ENCODE results near the gene OTOR. TPM values are rescaled to one million over a fixed set of nuclear protein-coding genes. Genes with fewer than 3 reads are reported as not detected.
A peak's percentile ranks its signal among the peaks of the same experiment; 100 is the strongest.

OTOR gene, protein sequence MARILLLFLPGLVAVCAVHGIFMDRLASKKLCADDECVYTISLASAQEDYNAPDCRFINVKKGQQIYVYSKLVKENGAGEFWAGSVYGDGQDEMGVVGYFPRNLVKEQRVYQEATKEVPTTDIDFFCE
- total RNA-seq: not detected
- long read RNA-seq: 0 reads

DNA sequence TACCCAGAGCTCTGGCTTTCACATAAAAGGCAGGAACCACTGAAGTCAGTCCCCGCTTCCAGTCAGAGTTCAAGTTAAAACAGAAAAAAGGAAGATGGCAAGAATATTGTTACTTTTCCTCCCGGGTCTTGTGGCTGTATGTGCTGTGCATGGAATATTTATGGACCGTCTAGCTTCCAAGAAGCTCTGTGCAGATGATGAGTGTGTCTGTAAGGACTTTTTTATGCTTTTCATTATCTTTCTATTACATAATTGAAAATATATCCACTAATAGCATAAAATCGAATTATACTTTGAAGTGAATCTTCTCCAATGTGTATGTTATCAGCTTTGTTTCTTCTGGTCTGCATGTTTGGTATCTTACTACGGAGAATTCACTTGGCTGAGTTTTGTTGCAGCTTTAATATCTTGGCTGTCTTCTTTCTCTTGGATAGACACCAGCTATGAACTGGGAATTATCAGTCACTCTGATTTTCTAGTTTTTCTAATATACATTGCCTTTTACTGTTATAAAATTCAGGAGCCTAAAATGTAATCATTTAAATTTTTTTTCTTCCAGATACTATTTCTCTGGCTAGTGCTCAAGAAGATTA lies at the start of gene OTOR:
Gene OTOR, plus strand, starts transcription at position 51 of the 593 bp plus-strand sequence. Its CDS starts 44 bp downstream, at position 95.
- DNase-seq (no peak), ATAC-seq (ENCODE audit: poor library complexity) (no peak)
- intact Hi-C loops (cut with DNase I): no loop called here

DNA sequence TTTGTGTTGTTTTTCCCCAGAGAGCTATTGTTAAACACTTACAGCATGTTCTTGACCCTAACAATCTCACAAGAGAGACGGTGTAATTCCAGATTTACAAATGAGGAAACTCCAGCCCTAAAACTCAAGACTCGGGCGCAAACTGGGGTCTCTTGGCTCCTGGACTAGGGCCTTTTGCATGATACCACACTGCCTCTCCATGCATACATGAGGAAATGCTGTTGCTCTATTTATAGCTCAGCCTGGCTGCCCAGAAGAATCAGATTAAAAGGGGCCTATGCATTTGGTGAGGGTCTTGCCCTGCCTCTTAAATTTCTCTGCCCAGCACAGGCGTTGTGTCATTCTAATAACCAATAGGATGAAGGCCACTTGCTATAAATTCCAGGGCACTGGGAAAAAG lies 48.9 kb upstream of the OTOR start:
- DNase-seq (no peak), ATAC-seq (ENCODE audit: poor library complexity) (no peak)
- intact Hi-C loops (cut with DNase I): no loop called here

DNA sequence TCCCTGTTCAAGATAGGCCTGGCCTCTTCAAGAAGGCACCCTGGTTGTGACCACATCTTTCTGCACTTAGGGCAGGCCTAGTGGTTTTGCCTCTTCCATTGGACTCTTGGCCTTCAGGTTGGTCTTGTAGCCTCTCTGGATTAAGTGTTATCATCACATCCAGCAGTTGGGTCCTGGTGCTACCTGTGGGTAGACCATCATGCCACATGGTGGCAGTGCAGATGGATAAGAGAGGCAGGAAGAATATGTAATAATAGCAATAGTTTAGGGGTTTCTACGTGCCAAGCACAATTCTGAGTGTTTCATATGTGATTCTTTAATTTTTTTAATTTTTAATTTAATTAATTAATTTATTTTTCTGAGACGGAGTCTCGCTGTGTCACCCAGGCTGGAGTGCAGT lies 46.9 kb upstream of the OTOR start:
- intact Hi-C loops (cut with DNase I): no loop called here
- ATAC-seq (ENCODE audit: poor library complexity) (peak; percentile 48), DNase-seq (no peak)

DNA sequence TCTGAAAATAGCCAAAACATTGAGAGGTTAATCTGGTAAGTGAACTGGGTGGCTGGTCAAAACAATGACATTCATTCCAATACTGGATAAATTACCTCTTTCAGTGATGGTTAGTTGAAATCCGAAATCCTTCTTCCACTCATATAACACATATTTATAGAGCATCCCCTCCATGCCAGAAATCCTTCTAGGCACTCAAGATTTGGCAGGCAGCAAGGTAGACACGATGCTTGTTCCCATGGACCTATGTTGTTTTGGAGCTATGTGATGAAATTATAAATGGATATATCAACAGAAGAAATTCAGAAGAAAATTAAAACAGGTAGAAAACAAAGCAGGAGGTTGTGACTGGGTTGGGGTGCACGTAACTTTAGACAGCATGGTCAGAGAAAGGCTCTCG lies 44.6 kb upstream of the OTOR start:
- ATAC-seq (ENCODE audit: poor library complexity) (peak; percentile 83), DNase-seq (no peak)
- intact Hi-C loops (cut with DNase I): no loop called here

DNA sequence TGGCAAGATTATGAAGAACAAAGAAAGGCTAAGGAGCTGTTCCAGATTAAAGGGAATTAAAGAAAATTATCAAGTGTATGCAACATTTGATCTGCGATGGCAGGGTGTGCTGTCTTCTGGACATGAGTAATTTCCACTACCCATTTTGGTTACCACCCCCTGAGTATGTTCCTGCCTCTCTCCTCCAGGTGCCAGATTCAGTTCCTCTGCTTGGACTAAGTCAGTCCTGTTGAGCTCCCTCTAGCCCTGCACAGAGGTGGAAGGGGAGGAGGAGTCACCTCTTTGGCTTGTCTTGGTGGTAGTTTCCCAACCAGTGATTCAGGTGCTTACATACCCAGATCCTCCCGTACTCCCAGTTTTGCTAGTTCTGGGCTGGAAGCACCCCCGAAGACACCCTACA lies 40.5 kb upstream of the OTOR start:
- ATAC-seq (ENCODE audit: poor library complexity): no peak
- intact Hi-C loops (cut with DNase I): no loop called here
- no peak for DNase-seq

DNA sequence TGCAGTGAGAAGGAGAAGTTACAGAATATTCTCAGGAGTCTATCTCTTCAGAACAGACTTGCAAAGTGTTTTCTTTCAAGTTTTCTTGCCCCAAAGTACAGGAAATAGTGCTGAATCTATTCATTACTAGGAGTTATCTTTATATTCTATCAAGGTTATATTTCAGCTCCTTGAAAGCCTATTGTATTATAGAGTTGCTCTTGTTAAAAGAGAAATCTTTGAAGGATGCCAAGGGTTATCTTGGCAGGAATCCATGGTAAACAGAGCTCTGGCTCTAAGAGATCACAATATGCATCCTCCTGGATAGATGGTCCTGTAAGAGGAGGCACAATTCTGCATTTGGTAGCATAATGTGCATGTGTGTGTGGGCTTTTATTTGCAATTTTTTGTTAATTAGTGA lies 39.6 kb upstream of the OTOR start:
- ATAC-seq (ENCODE audit: poor library complexity) (no peak), DNase-seq (no peak)
- intact Hi-C loops (cut with DNase I): no loop called here

DNA sequence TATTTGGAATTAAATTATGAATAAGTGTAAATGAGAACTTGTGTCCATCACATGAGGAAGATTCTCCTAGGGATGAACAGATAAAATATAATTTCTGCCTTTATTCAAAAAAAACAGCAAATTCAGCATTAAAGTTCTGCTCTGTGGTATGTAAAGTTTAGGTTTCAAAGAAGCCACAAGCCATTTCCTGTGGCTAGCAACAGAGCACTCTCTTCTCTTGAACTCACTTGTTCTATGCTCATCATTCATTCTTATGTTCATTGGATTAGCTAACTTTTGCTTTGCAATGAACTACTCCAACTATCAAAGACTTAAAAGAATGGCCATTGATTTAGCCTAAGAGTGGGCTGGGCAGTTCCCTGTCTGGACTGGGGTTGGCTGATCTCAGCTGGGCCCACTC lies 39.1 kb upstream of the OTOR start:
- DNase-seq: no peak
- ATAC-seq (ENCODE audit: poor library complexity): no peak
- intact Hi-C loops (cut with DNase I): no loop called here

DNA sequence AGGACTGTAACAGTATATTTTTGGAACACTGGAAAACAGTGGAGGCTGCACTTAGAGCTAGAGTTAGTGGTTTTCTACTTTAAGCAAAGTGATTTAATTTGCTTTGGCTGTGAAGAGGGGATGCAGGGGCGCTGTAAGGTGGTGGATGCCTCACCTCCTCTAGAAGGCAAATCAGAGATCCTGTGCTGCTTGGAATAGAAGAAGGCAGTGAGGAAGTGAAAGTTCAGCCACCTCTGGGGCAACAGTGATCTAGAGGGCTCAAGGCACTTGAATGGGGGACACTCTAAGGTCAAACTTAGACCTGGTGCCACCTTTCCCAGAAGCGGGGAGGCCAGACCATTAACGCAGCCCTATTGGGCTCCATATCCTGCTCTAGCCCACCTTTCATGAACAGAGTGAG lies 37.4 kb upstream of the OTOR start:
- intact Hi-C loops (cut with DNase I): no loop called here
- DNase-seq (no peak), ATAC-seq (ENCODE audit: poor library complexity) (no peak)

DNA sequence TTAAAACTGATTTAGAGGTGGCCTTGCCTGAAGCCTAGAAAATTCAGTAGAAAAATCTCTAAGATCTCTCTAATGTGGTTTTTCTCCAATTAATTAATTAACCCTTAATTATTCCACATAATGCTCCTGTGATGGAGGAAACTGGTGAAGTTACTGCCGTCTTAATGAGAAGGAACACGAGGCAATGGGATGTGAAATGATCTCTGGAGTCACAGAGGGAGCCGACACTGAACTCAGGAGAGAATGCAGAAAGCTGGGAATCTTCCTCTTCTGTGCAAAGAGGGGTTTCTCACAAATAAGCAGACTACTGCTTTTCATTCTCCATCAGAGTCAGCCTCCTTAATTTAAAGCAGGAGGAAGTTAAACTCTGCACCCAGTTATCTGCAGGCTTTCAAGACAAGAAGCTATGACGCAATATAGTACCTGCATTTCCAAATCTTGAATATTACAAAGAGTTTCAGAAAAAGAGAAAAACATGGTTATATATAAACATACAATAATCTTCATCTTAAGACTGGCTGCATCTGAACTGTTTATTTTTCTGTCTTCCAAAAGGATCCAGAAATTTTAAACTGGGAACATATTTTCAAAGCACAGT lies 36.4 kb upstream of the OTOR start:
- DNase-seq (no peak), ATAC-seq (ENCODE audit: poor library complexity) (no peak)
- intact Hi-C loops (cut with DNase I): no loop called here

DNA sequence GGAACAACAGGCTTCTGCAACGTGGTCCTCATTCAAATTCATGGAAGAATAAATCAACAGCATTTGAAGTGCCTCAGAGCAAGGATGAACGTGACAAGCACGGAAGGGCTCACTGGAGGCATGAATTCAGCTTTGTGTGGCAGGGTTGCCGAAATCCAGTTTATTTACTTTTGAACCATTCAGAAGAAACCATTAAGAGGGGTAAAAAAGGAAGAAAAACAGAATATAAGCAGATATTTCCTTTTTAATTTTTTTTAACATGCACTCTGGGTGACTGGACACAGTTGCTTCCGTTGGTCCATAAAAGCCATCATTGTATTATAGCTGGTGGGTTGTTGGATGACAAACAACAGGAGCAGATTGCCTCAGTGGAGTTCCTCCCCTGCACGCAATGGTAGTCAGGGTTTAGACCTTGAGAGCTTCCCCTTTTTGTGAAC lies 35.6 kb upstream of the OTOR start:
- DNase-seq: no peak
- intact Hi-C loops (cut with DNase I): no loop called here
- no peak for ATAC-seq (ENCODE audit: poor library complexity)

DNA sequence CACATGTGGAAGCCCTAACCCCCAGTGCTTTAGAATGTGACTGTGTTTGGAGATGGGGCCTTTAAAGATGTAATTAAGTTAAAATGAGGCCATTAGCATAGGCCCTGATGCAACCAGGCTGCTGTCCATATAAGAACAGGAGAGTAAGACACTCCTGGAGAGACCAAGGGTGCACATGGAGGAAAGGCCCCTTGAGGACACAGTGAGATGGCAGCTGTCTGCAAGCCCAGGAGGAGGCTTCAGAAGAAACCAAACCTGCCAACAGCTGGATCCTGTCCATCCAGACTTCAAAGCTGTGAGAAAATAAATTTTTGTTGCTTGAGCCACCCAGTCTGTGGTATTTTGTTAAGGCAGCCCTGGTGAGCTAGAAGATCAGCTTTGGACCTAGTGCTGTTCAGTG lies 35.1 kb upstream of the OTOR start:
- no peak for DNase-seq
- no peak for ATAC-seq (ENCODE audit: poor library complexity)
- intact Hi-C loops (cut with DNase I): no loop called here

DNA sequence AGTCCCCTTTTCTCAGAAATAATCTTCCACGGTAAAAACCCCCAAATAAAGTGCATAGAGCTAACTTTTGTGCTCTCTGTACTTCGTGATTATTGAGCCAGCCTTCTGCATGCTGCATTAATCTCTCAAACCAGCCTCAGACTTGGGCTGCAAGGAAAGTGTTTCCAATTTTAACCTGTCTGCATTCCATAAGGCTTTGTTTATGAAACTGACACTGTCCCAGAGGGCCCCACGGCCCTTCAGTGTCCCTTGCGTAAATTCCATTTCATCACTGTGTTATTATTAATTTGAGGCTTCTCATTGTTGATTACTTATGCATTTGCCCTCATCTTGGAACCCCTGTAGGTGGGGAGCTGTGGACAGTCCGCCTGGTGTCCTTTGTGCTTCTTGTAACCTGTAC lies 33.9 kb upstream of the OTOR start:
- no peak for DNase-seq
- intact Hi-C loops (cut with DNase I): no loop called here
- ATAC-seq (ENCODE audit: poor library complexity): peak; percentile 90

DNA sequence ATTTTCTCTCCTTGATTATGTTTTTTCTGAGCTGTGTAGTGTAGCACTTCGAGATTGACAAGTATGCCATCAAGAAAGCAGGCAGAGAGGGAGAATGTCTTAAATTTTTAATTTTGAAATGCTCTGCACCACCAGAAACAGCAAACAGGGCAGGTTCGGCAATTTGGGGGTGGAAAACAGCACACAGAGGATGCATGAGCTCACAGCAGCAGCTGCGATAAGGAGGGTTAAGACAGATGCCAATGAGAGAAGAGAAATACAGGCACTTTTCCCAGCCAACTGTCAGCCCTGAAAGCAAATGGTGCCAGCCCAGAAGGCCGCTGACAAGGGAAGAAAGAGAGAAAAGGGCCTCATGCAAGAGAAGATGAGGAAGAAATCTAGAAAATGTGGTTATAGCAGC lies 33.4 kb upstream of the OTOR start:
- intact Hi-C loops (cut with DNase I): no loop called here
- no peak for DNase-seq
- ATAC-seq (ENCODE audit: poor library complexity): peak; percentile 68

DNA sequence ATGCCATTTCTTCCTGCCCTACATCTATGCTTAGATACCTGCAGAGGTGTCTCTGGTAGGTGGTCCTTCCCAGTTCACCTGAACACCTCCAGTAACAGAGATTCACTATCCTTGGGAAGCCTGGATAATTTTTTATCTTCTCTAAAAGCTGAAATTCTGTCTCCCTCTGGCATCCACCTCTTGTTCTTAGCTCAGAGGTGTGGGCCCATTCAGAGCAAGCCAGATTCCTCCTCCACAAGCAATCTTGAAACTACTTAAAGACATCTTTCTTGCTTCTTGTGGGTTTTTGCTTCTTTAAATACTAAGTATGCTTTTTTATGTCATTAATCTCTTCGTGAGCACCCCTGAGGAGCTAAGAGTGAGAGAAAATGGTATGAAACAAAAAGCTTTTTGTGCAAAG lies 28.7 kb upstream of the OTOR start:
- ATAC-seq (ENCODE audit: poor library complexity) (no peak), DNase-seq (no peak)
- intact Hi-C loops (cut with DNase I): no loop called here

DNA sequence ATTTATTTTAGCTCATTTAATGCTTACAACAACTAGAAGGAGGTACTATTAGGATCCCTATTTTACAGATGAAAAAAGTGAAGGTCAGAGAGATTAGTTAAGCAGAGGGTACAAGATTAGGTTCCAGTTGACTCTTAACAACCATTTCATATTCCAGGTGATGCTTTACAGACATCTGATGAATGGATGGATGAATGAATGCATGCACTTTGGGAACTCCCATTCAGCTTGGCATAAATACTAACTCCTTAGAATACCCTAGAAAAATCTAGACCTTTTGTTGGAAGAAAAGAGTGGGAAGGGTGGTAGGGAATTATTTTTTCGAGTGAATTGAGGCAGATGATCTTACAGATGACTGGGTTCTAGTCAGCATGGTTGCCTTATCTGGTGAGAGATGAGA lies 19.1 kb upstream of the OTOR start:
- ATAC-seq (ENCODE audit: poor library complexity) (no peak), DNase-seq (no peak)
- intact Hi-C loops (cut with DNase I): no loop called here

DNA sequence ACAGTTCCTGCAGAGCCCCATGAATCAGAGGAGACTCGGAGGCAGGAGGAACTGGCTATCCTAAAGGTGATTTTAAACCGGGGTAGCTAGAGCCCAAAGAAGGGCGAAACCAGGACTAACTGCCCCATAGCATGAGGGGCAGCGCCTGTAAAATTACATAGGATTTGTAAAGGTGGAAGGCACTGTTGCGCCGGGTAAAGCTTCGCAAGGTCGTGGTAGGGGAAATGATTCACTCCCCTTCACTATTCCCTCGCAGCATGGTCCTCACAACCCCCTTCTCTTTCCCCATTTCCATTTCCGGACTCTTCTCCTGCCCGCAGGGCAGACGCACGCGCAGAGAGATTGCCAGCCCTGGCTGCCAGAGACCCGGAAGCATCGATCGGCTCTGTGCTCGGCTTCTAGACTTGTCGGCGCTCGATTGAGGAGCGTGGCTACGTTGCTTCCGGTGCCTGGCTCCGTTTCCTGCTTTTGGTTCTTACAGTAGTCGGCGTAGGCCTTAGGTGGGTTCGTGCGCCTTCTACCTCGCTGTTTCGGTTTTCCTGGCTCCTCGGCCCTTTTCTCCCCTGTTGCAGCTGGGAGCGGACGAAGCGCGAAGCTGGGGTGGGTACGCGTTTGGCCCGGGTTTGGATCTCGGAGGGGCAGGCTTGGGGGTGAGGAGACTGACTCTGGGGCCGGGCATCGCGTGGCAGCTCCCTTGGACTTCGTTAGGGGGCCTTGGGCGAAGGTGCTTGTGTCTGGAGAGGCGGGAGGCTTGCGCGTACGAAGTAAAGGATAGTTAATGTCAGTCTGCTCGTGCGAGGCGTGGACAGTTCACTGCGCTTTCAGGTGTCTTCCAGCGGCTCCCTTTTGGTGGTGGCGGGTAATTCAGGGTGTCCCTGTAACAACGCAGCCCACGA lies 18.3 kb upstream of the OTOR start, which contains the start of gene SNRPB2:
Gene SNRPB2, plus strand, starts transcription at position 462 of the 896 bp plus-strand sequence. CDS start 1,677 bp downstream, outside the sequence.
- peak; percentile 96 for DNase-seq
- intact Hi-C loops (cut with DNase I): loop anchor here (5.0 kb wide), 1 partner anchor 158 kb away; the partner anchor contains the start of gene KIF16B
- ATAC-seq (ENCODE audit: poor library complexity): peak; percentile 100

DNA sequence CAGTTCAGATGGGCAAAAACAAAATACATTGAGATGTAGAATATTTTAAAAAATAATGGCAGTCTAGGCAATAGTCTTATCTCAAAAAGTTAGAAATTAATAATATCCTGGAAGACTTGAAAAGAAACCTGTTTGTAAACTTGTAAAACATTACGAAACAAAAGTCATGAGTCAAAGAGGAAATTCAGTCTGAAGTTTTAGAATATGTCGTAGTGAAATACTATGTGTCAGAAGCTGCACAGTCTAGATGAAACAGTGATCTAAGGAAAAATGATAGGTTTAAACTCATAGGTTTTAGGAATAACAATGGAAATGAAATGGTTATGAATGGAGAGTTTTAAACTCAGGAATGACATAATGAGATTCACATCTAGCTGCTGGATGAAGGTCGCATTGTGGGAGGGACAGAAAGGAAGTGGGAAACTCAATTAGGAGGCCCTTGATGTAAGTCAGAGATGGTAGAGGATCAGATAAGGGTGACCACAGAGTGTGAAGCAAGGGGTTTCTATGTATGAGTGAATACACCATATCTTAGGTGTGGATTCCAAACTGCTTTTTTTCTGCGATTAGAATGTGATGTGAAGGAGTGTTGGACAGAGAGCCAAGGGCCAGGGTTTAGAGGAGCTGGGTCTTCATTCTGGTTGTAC lies 15.5 kb upstream of the OTOR start:
- intact Hi-C loops (cut with DNase I): loop anchor here (5.0 kb wide), 1 partner anchor 160 kb away; the partner anchor contains the start of gene KIF16B
- DNase-seq (no peak), ATAC-seq (ENCODE audit: poor library complexity) (no peak)

DNA sequence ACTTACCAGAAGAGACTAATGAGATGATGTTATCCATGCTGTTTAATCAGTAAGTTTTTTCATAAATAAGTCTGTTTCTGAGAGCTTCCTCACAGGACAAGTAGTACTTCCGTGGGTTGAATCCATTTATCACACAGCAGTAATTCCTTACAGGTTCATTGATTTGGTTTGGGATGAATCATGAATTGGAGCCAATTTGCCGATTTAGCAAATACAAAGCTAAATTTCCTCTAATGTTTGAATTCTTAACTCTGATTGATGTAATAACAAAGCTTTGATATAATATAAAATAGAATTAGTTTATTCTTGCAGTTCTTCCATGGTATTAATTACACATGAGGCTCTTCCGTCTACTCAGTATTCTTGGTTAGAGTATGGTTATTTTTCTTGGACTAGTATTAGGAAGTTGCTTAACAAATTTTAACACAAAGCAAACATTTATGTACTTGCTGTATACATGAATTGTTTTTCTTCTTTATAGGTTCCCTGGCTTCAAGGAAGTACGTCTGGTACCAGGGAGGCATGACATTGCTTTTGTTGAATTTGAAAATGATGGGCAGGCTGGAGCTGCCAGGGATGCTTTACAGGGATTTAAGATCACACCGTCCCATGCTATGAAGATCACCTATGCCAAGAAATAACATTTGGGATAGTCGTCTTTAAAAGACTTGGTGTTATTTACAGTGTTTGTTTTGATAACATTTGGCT lies 7.6 kb upstream of the OTOR start:
- no peak for DNase-seq
- intact Hi-C loops (cut with DNase I): no loop called here
- ATAC-seq (ENCODE audit: poor library complexity): no peak

All from Right ventricle myocardium superior (tissue), 1 donor.